VCaP (cell line): ENCODE results near the gene ADGRL3.
"Not testable (repeated sequence)": the region's sequence is repeated elsewhere in the genome, so short reads cannot be mapped to it uniquely, and the experiment has no call there.

Source experiments
- H3K27ac ChIP-seq: fragments of 450-650 bp; 2 replicates; pipeline ENCODE4 v1.5.1; 2017
- CTCF ChIP-seq: fragments of 450-650 bp; conservative IDR thresholded peaks from 2 replicates; pipeline ENCODE4 v1.5.1; 2017; ENCODE audit warnings: mild to moderate bottlenecking, moderate library complexity

ADGRL3 gene

GRCh38 chr4:61985426-61985825 lies 785.3 kb downstream of the ADGRL3 start:
- H3K27ac ChIP-seq: no peak overlapping the region
- TF ChIP-seq CTCF: no peak

- not testable (repeated sequence) for H3K27ac ChIP-seq
Observed at GRCh38 chr4:61986929-61987328, 786.8 kb downstream of the ADGRL3 start.

GRCh38 chr4:61992351-61992750 lies 792.2 kb downstream of the ADGRL3 start:
- H3K27ac ChIP-seq: no peak overlapping the region

GRCh38 chr4:61994036-61994435 lies 793.9 kb downstream of the ADGRL3 start:
- H3K27ac ChIP-seq: no peak overlapping the region
- TF ChIP-seq CTCF: no peak

More at GRCh38 chr4:61992351-61992750, 792.2 kb downstream of the ADGRL3 start:
- TF ChIP-seq CTCF: no peak

- no peak overlapping the region for H3K27ac ChIP-seq
- no peak for TF ChIP-seq CTCF
Observed at GRCh38 chr4:61995717-61996340, 795.7 kb downstream of the ADGRL3 start.

- H3K27ac ChIP-seq: no peak overlapping the region
- no peak for TF ChIP-seq CTCF
Observed at GRCh38 chr4:61996943-61997342, 796.8 kb downstream of the ADGRL3 start.

GRCh38 chr4:61997831-61998230 lies 797.7 kb downstream of the ADGRL3 start:
- no peak overlapping the region for H3K27ac ChIP-seq
- TF ChIP-seq CTCF: no peak

- no peak overlapping the region for H3K27ac ChIP-seq
- no peak for TF ChIP-seq CTCF
Observed at GRCh38 chr4:62003695-62004094, 803.6 kb downstream of the ADGRL3 start.
